NCI-H146 treated with DMSO at 0.1 percent for 48 hours (cell line): ENCODE results near the gene FLT1.

ENCODE experiments used
- DNase-seq: peaks from one replicate; lab custom pipeline; 2025; ENCODE audit not compliant: unreplicated experiment; lab: John Stamatoyannopoulos, UW

FLT1 gene

DNA sequence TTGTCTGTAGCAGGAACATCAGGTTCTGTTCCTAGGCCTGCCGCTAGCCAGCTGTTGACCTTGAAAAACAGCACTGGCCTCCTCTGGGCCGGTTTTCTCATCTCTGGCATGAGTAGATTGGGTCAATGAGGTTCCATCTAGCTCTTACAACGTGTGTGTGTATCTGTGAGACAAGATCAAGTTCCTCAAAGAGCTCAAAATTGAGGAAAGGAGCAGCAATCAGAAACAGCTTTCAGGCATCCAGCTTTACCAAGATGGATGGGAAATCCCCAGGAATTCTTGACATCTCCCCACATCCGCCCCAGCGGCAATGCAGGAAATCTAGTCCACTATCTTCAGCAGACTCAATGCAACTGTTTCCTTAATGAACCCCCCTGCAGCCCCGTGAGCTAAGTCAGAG is 4.9 kb downstream of the FLT1 start:
- no peak for DNase-seq

DNA sequence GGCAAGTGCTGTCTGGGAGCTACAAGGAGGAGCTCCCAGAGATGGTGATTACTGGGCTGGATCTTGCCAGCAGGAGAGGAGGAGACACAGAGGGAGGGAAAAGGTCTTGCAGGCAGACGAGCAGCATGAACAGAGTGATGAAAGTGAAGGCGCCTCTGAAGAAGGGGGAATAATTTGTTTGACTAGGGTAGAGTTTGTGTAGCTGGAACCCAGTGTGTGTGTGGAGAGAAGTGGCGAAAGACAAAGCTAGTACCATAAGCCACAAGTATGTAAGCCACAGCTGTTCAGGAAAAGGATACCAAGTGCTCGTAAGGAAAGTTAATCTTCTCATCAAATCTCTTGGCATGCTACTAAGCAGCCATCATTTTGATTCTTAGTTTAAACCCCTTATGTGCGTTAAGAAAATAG is 5.4 kb downstream of the FLT1 start:
- DNase-seq, result no peak

DNA sequence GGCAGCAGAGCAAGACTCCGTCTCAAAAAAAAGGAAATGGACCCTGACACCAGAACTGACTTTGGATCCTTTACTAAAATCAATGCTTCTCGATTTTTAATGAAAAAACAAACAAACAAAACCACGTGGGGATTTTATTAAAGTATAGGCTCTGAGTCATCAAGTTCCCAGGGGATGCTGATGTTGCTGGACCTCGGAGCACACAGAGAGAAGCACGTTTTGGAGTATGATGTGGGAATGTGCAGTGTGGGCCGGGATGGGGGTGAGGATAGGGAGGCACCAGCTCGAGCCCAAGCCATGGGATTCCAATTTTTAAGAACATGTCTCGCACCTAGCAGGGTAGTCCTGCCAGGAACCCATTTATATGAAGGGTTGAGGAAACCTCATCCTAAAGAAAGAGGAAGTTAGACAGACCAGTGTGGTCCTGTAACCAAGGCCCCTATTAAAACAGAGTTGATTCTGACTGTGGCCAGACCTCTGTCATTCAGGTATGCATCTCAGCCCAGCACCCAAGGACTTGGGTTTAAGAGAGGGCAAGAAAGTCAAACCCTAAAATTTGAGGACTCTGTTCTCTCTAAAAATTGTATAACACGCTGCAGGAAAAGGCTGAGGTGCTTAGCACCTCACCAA is 6.4 kb downstream of the FLT1 start:
- DNase-seq, result no peak

DNA sequence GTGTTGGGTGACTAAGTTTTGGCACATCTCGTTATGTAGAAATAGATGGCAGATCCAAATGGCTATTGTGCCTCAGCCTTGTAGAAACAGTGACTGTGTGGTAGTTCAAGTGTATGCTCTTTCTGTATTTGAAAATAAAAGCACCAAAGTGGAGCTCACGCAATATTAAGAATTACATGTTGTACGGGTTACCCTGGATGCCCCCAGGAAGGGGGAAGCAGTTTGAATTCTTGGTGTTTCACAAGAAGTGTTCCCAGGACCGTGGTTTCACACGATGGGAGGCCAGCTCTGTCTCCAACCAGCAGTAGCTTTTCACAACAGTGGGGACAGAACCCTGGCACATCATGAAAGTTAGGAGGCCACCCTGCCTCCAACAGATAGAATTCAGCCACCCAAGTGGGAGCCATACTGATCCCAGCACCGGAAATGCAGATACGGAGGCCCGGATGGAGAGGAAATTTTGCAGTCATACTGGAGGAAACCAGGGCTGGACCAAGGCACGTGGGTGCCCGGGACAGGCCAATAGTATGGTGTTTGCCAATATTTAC is 8.9 kb downstream of the FLT1 start:
- DNase-seq, result no peak

DNA sequence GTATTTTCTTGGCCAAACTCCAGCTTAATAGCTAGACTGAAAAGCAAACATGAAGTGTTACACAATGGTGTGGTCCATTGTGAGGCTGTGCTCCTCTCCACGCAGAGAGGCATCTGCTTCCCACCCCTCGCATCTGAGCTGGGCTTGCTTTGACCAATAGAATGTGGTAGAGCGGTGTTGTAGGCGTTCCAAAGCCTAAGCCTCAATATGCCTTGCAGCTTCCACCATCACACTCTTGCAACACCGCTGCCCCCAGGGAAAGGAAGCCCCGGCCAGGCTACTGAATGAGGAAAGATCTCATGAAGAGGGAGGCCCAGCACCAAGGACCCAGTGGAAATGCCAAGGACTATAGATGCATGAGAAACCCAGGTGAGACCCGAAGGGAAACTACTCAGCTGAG is 9.4 kb downstream of the FLT1 start:
- DNase-seq, result no peak

DNA sequence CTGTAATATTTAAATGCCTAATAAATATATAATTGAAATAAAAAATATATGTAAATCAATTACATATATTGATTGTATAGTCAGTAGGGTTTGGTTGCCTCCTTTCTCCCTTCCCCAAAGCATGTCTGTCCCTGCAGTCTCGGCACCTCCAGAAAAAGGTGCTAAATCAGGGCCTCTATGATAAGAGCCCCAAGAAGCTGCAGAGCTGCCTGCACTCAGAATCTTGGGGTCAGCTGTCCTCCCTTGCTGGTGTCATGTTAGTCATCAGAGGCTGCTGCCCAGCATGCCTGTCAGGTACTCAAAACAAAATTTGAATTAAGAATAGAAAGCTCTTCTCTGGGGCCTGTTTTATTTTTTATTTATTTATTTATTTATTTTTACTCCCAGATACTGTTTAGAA is 9.8 kb downstream of the FLT1 start:
- DNase-seq, result no peak

DNA sequence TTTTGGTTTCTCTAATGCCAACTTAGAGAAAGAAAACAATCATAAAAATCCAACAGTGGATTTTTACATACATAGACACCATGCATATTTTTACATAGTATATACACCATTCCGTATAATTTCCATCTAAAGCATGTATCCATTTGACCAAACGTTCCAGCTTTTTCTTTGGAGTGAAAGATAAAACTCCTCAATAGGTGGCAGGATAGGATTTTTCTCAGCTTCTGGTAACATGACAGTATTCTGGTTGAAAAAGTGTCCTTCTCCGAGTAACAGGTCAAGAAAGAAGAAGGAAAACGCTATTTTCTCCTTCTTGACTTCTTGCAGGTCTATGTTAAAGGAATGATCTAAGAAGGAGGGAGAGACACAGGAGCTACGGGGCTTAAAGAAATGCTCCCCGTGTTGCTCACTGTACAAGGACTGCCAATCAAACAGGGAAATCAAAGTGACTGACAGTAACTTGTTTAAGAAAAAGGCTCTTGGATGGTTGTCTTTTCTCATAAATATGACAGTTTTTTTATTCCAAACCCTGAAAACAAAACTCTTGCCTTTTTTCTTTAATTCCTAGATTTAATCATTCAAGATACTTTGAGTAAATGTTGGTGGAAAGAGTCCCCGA is 11.5 kb downstream of the FLT1 start:
- no peak for DNase-seq

DNA sequence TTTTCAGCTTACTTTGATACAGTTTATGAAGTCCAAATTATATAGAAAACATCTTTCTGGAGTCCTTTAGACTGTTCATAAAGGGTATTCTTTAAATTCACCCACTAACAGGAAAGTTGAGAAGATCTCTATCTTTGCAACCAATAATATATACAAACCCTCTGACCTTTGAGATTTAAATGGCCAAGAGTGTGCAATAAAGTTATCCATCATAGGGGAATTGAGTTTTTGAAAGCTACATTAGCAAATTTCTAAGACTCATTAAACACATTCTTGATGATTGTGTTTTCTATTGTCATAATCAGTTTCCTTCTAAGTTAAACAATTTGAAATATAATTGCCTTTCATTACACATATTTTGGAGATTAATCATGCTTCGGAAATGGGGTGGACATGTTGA is 15.9 kb downstream of the FLT1 start:
- no peak for DNase-seq

DNA sequence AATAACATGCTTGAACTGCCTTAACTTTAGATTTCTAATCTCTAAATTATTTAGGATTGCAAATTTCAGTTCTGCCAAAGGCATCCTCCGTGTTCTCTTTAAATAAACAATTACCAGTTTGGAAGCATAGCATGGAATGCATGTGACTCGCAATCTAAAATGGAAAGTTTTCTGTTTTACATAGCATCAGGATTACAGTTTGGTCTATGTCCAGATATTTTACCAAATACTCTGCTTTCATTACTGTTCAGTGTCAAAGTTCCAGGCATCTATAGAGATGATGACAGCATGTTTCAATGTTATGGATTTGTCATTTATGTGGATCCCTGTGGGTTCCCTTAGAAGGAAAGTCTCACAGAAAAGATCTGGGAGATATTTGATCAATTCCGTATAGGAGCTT is 16.8 kb downstream of the FLT1 start:
- DNase-seq, result no peak

DNA sequence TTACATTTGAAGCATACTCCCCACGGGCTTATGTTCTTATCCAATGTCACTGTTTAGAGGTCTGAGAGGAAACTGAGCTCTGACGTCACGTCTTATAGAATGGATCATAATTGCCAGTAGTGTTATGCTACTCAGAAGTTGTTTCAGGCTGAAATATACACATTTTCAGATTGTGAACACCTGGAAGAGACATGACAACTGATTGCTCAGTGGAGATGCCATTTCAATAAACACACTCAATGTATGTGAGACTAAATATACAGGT is 17.3 kb downstream of the FLT1 start:
- no peak for DNase-seq

DNA sequence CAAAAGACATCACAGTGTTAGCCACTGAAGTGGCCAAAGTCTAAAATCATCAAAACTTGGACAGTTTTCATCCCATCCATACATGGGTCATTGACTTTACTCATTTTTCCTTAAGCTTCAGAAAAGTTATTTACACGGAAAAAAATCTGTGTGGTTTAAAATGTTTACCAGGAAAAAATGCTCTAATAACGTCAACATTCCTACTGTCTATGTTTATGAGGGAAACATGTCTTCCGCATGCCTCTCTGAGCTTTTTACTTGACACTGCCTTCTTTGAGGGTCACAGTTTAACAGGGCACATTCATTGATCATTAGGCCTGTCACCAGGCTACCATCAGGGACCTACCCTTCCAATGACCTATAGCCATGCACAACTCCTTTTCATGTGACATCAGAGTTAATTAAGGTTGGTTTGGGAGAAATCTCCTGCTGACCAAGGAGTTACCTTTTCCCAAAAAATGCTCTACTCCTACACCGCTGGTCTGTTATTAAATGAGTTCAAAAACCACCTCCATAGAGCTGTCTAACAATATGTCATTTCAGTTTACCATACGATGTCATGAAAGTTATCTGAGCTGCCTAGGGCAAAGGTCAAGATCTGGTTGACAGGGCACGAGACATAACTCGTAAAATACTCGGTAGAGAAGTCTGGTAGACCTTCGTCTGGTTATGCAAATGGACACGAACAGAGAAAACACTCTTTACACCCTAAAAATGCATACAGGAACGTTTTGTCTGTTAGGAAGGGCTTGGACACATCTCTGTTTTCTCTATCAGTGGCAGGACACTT is 17.8 kb downstream of the FLT1 start:
- DNase-seq, result no peak

DNA sequence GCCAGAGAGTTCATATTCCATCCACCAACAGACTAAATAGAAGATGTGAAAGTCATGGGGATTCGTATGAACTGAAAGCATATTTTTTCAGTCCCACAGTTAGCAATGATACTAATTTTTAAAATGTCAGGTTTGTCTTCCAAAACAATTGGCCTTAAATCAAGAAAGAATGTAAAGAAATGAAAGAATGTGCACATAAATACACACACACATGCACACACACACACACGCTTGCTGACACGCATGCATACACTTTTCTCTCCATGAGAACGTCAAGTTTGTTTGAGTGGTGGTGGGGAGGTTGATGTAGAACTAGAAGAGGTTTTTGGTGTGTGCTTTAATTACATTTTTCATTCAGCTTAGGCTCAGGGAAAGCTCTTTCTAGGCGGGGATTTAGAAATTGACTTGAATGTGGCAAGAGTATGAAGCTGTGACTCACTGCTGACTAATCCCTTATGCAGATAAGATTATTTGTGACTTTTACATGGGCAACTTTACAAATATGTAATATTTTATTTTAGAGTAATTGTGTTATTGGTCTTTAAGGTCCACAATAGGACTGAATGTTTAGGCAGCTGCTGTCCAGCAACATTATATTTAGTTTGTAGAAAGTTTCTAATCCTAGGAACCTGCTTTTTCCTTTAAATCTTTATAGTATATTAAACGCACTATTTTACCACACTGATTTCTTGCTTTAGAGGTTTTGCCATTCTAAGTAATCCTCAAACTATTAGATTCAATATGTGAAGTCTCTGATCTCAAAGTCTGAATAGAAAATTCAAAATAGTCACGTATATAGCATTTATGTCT is 18.8 kb downstream of the FLT1 start:
- no peak for DNase-seq

DNA sequence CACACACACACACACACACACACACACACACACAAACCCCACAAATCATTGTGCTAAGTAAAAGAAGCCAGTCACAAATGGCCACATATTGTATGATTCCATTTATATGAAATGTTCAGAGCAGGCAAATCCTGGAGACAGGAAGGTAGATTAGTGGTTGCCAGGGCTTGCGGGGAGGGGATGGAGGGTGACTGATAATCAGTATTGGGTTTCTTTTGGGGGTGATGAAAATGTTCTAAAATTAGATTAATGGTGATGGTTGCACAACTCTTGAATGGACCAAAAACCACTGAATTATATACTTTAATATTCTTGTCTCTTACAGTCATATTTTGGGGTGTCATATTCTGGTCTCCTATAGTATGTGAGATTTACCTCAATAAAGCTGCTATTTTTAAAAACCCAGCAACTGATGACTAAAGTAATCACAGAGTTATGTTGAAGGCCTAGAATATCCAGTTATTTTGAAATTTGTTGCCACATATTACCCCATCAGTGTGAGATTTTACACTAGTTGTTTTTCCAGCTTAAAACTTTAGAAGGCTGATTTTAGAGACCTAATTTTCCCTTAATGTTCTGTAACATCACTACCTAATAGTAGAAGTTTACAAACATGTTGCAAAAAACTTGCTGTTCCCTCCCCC is 20.3 kb downstream of the FLT1 start:
- DNase-seq, result no peak

DNA sequence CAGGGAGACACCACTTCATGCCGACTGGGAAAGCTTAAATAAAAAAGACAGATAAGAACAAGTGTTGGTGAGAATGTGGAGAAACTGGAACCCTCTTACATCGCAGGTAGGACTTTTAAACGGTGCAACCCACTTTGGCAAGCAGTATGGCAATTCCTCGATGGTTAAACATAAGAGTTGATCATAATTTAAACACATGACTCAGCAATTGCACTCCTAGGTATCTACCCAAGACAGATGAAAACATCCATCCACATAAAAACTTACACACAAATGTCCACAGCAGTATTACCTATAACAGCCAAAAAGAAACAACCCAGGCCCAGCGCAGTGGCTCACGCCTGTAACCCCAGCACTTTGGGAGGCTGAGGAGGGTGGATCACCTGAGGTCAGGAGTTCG is 21.9 kb downstream of the FLT1 start:
- no peak for DNase-seq

DNA sequence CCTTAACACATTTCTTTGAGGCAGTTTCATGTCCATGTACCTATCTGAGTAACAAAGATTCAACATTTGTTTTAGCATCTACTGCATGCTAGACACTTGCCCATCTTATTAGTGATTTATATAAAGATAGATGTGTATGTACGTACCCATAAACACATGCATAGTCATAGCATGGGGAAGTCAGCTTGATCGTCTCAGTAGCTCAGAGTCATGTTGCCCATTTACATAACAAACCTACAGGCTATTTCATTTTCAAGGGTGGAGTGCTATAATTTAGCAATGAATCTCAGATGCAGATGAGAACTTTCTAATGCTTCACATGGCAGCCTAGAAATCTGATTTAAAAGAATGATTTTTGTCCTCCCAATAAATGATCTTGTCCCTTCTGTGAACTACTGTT is 23.5 kb downstream of the FLT1 start:
- no peak for DNase-seq

DNA sequence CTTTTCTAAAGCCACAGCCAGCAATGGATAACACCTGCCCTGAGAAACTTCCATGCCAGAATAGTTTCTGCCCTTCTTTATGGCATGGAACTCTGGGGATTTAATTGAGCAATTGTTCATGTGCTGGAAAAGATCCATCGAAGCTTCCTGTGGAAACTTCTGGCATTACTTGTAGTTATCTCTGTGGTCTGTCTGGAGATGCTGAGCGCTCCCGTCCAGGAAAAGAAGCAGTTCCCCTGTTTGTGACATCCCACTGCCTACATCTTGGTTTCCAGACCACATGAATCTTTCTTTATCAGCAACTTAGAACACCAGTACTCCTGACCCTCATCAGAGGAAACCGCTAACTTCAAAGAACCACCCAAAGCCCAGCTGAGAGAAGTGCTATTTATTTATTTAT is 24.6 kb downstream of the FLT1 start:
- no peak for DNase-seq

DNA sequence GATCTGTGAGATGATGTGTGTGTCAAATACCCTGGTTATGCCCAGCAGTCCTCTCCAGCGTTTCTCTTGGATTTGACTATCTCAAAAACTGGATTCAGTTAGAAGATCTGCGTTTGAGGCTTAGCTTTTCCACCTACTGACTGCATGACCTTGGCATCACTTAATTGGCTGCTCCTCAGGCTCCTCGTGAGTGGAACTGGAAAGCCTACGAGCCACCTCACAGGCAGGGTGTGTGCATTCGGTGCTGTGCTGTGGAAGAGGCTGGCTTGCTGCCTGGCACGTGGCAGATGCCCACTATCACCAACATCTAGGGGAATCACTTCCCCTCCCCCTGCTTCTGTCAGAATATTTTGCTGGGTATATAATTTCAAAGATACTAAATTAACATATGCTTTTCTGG is 25.6 kb downstream of the FLT1 start:
- DNase-seq, result no peak

DNA sequence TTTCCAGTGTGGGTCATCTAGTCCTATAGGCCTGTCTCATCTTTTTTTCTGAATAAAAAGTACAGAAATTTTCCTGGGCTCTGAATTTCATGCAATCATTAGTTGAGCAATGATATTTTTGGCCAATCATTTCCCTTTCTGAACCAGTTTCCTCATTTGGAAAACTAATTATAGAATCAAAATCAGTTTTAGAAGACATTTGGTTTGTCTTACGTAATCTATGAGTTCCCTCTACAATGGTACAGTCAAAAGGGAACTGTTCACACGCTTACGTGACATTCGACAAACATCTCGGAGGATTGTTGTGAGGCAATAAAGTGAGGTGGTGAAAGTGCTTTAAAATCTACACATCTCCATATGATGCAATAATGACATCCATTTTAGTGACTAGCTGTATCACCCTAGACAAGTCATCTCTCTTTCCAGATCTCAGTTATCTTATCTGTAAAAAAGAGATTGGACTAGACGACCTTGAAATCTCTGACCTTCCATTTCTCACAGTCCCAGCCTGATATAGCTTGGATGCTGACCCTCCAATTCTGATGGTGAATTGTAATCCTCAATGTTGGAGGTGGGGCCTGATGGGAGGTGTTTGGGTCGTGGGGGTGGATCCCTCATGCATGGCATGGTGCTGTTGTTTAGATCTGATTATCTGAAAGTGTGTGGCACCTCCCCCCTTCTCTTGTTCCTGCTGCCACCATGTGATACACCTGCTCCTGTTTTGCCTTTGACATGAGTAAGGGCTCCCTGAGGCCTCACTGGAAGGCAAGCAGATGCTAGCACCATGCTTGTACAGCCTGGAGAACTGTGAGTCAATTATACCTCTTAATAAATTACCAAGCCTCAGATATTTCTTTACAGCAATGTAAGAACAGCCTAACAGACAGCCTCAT is 26.7 kb downstream of the FLT1 start:
- DNase-seq, result no peak

DNA sequence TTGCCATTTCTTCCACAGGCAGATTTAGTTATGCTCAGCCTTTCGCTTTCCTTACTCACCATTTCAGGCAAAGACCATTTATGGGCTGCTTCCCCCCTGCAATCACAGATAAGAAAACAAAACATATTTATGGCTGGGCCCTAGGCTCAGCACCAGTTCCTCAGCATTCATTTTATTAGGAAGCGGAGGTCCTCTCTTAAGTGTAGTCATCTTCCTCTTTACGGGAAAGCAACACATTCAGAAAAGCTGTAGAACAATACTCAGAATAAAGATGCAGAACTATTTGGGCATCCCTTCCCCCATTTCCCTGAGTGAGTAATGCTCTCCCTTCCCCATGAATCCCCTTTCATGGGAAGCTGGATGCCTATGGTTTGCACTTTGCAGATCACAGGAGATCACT is 27.9 kb downstream of the FLT1 start:
- DNase-seq, result no peak

DNA sequence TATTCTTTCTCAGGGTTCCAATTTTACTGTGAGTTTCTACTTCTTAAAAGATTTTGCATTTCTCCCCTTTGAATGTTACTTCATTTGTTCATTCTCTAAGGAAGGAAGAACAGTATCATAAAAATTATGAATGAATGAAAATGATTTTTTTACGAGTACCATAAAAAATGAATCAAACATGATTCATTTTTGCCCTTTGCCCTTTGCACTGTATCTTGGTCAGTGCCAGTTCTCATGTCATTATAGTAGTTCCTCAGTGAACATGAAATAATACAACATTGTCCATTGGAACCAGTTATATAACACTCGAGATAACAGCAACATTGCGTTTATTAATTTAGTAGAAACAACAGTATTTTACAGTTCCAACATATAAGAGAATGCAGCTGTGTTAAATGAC is 28.8 kb downstream of the FLT1 start:
- DNase-seq, result no peak
